GM10266 (cell line): ENCODE results near the gene CDAN1.

Source experiments
- DNase-seq: peaks from one replicate; pipeline ENCODE4 v3.0.0; 2012; ENCODE audit errors: extremely low spot score
- CTCF ChIP-seq: IDR thresholded peaks from 2 replicates; pipeline ENCODE4 v1.5.1; 2012; ENCODE audit warnings: mild to moderate bottlenecking, low read depth; ENCODE audit not compliant: control insufficient read depth, insufficient read depth; ENCODE audit errors: missing control alignments

The CDAN1 gene

DNA sequence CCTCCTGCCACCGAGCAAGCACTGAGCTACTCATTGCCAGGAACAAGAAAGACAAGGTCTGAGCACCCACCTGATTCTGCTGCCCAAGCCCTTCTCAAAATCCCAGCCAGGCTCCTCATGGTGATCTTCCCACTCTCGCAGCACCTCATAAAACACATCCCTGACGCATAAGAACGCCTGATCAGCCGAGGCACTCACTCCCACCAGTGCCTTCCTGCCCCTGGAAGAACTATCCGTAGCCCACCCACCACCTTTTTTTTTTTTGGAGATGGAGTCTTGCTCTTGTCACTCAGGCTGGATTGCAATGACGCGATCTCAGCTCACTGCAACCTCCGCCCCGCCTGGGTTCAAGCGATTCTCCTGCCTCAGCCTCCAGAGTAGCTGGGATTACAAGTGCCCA lies 3.9 kb downstream of the CDAN1 start:
- no peak for DNase-seq
- no peak for TF ChIP-seq CTCF

DNA sequence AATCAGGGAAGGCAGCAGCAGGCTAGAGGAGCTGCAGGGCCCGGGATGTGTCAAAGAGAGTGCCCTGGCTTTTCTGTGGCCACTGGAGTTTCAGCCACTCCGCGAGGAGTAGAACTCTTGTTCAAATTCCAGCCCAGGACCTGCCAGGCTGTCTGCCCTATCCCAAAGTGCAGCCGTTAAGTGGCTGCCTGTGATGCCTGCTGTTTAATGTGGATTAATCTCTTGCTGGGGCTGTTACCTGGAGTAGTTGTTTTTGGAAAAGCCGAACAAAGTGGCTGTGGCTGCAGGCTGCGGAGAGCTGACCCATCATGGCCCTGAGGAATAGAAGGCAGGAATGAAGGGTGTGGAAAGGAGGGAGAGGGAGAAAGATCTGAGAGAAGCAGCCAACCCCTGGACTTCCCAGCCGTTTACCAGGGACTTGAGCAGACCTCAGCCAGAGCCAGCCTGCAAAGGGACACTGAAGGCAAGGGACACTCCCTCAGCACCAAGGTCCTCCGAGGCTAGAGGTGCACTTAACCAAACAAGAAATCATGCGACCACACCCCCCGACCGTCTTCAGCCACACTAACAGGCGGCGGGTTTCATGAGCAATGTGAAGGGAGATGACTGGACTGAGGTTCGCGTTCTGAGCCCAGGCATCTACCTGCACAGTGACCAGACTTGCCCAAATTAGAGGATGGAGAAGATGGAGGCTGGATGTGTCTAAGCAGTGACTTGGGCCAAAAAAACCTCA lies 4.7 kb downstream of the CDAN1 start:
- no peak for TF ChIP-seq CTCF
- DNase-seq, result peak; percentile 10

GRCh38 chr15:42731461-42731860 lies 5.5 kb downstream of the CDAN1 start:
- no peak for DNase-seq
- no peak for TF ChIP-seq CTCF

- no peak for TF ChIP-seq CTCF
Observed at GRCh38 chr15:42730536-42730935, 6.4 kb downstream of the CDAN1 start.

GRCh38 chr15:42730135-42730534 lies 6.8 kb downstream of the CDAN1 start:
- TF ChIP-seq CTCF, result no peak
- DNase-seq, result no peak

More at GRCh38 chr15:42730536-42730935, 6.4 kb downstream of the CDAN1 start:
- DNase-seq, result no peak

GRCh38 chr15:42729409-42729808 lies 7.5 kb downstream of the CDAN1 start:
- DNase-seq, result no peak
- no peak for TF ChIP-seq CTCF

DNA sequence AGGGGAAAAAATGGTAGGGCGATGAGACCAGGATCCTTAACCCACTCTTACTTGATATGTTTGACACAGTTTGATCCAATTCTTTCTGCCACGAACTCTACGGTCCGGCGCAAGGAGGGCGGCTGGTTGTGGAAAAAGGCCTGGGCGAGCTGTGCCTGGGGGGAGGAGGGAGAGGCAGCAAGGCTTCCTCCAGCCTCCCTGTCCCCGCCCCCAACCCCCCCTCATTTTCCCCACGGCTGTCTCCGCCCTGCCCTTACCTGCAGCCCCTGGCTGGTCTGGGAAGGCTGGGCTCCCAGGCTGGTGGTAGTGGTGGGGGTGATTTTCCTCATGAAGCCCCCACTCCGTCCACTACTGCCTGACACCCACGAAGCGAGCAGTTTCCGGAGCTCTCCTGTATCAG lies 8.0 kb downstream of the CDAN1 start:
- no peak for DNase-seq

More for the DNA sequence above, 8.0 kb downstream of the CDAN1 start:
- no peak for TF ChIP-seq CTCF
